ENCODE data around the gene ICAM4. TPM values are rescaled to one million over a fixed set of nuclear protein-coding genes. Genes with fewer than 3 reads are reported as not detected.

Gene ICAM4
- total and polyA plus RNA-seq, 5 donors from 2014 or later, result 0.20 to 0.67 (median 0.44) TPM

DNA sequence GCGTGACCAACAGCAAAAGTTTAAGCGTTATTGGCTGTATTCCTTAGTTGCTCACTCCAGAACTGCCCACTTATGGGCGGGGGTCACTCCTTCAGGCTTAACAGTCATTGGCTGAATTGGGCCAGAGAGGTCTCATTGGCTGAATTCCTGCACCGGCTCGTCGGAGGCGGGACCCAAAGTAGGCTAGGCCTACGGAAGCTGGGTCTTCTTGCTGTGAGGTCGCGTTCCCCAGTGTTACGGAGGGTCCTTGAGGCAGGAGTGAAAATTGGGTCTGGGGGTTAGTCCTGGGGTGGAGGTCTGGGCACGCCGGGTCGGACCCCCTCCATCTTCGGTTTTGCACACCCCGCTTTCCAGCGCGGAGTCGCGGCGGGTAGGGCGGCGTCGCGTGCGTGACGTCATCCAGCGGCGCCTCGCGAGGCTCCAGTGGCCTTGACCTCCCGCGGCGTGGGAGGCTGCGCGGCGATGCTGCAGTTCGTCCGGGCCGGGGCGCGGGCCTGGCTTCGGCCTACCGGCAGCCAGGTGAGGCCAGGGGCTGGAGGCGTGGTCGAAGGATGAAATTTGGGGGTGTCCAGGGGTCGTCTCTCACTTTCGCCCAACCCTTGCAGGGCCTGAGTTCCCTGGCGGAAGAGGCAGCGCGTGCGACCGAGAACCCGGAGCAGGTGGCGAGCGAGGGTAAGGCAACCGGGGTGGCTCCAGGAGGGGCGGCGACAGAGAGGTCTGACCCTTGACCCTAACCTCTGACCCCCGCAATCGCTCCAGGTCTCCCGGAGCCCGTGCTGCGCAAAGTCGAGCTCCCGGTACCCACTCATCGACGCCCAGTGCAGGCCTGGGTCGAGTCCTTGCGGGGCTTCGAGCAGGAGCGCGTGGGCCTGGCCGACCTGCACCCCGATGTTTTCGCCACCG, 34.7 kb upstream of the ICAM4 start, which contains the start of gene MRPL4:
TSS of gene MRPL4 (plus strand) at position 423 of the 903 bp plus-strand sequence. CDS start at position 463, 40 bp downstream.
- H3K9me3 ChIP-seq (ENCODE audit: control insufficient read depth in 2 of 2, low read length in 2 of 2), result no peaks in the 10 kb centered on the region
- Mint-ChIP-seq H3K27me3 (no peaks in the 10 kb centered on the region), H3K27ac (peak within 1 kb of the TSS; percentile 83 to 99 (median 98)), H3K4me1 (peaks cover 3 to 32% (median 16%) of the 10 kb centered on the region in 4 donors), H3K36me3 (peaks cover 14% of the 10 kb centered on the region), H3K9me3 (peaks cover 0 to 1% (median 0%) of the 10 kb centered on the region in 7 donors), H3K4me3 (peak within 1 kb of the TSS; percentile 97 to 100 (median 98))
- H3K4me1 ChIP-seq (ENCODE audit: control insufficient read depth, insufficient read depth, low read length, poor library complexity, severe bottlenecking), result peaks cover 16% of the 10 kb centered on the region
- H3K4me3 ChIP-seq (ENCODE audit: low read depth, low read length), result peak within 1 kb of the TSS; percentile 86
- peak; percentile 97 to 98 for ATAC-seq (ENCODE audit: low read depth in 2 of 2)
- DNase-seq, result peak; percentile 95 to 99 (median 97)
- H3K36me3 ChIP-seq (ENCODE audit: control insufficient read depth, insufficient read depth, low read length), result peaks cover 21% of the 10 kb centered on the region
- no peaks in the 10 kb centered on the region for H3K27me3 ChIP-seq (ENCODE audit: control insufficient read depth, insufficient read depth, low read length)
- peak within 1 kb of the TSS; percentile 73 for H3K27ac ChIP-seq (ENCODE audit: insufficient read depth, low read length, poor library complexity, severe bottlenecking)

DNA sequence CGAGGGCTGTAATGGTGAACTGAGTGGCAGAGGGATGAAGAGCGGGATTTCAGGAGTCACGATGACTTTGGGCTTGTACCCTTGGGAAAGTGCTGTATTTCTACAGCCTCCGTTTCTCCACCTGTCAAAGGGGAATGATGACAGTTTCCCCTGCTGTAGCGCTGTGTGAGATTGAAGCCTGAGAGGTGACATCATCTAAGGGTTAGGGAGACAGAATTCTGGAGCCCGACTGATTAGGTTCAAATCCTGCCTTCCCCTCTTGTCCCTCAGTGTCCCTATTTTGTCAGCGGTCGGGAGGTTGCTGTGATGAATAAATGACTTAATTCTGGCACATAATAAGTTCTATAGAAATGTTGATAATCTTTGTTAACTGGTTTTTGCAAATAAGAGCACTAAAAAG, 34.0 kb upstream of the ICAM4 start:
- H3K9me3 Mint-ChIP-seq, result peaks cover 0 to 1% (median 0%) of the 10 kb centered on the region in 7 donors
- ATAC-seq (ENCODE audit: low read depth in 2 of 2) (no peak), DNase-seq (no peak)
- peaks cover 3 to 36% (median 19%) of the 10 kb centered on the region in 4 donors for H3K4me1 Mint-ChIP-seq
- peak overlapping the region in 2 of 3 donors; percentile 98 to 99 for H3K27ac Mint-ChIP-seq
- H3K36me3 Mint-ChIP-seq, result peaks cover 21% of the 10 kb centered on the region
- H3K27me3 Mint-ChIP-seq, result no peaks in the 10 kb centered on the region
- H3K4me3 Mint-ChIP-seq, result peak overlapping the region; percentile 97 to 100 (median 98)
- Histone ChIP-seq H3K4me3 (ENCODE audit: low read depth, low read length) (peak overlapping the region; percentile 86), H3K27me3 (ENCODE audit: control insufficient read depth, insufficient read depth, low read length) (no peaks in the 10 kb centered on the region), H3K9me3 (ENCODE audit: control insufficient read depth in 2 of 2, low read length in 2 of 2) (no peaks in the 10 kb centered on the region), H3K4me1 (ENCODE audit: control insufficient read depth, insufficient read depth, low read length, poor library complexity, severe bottlenecking) (peaks cover 16% of the 10 kb centered on the region), H3K27ac (ENCODE audit: insufficient read depth, low read length, poor library complexity, severe bottlenecking) (peak overlapping the region; percentile 73), H3K36me3 (ENCODE audit: control insufficient read depth, insufficient read depth, low read length) (peaks cover 27% of the 10 kb centered on the region)

DNA sequence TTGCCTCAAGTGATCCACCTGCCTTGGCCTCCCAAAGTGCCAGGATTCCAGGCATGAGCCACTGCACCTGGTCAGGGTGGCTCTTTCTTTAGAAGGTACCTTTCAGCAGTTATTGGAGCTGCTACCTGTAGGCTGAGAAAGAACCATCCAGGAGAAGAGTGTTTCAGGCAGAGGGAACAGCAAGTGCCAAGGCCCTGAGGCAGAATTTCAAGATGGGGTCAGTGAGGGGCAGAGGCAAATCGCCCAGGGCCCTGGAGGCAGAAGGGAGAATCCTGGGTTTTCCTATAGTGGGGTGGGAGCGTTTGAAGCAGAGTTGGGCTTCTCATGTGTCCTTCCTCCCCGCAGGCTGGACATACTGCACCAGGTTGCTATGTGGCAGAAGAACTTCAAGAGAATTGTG, 32.5 kb upstream of the ICAM4 start:
- no peaks in the 10 kb centered on the region for H3K27me3 ChIP-seq (ENCODE audit: control insufficient read depth, insufficient read depth, low read length)
- peaks cover 23% of the 10 kb centered on the region for H3K4me1 ChIP-seq (ENCODE audit: control insufficient read depth, insufficient read depth, low read length, poor library complexity, severe bottlenecking)
- H3K36me3 ChIP-seq (ENCODE audit: control insufficient read depth, insufficient read depth, low read length), result peaks cover 35% of the 10 kb centered on the region
- DNase-seq, result no peak
- H3K36me3 Mint-ChIP-seq, result peaks cover 26% of the 10 kb centered on the region
- H3K9me3 ChIP-seq (ENCODE audit: control insufficient read depth in 2 of 2, low read length in 2 of 2), result no peaks in the 10 kb centered on the region
- no peak overlapping the region for H3K4me3 ChIP-seq (ENCODE audit: low read depth, low read length)
- H3K9me3 Mint-ChIP-seq, result peaks cover 0 to 1% (median 0%) of the 10 kb centered on the region in 7 donors
- no peaks in the 10 kb centered on the region for H3K27me3 Mint-ChIP-seq
- peaks cover 3 to 43% (median 23%) of the 10 kb centered on the region in 4 donors for H3K4me1 Mint-ChIP-seq
- H3K27ac Mint-ChIP-seq, result peak overlapping the region in 1 of 3 donors; percentile 85
- peak overlapping the region in 3 of 4 donors; percentile 22 to 97 (median 54) for H3K4me3 Mint-ChIP-seq
- ATAC-seq (ENCODE audit: low read depth in 2 of 2), result no peak
- H3K27ac ChIP-seq (ENCODE audit: insufficient read depth, low read length, poor library complexity, severe bottlenecking), result no peak overlapping the region

DNA sequence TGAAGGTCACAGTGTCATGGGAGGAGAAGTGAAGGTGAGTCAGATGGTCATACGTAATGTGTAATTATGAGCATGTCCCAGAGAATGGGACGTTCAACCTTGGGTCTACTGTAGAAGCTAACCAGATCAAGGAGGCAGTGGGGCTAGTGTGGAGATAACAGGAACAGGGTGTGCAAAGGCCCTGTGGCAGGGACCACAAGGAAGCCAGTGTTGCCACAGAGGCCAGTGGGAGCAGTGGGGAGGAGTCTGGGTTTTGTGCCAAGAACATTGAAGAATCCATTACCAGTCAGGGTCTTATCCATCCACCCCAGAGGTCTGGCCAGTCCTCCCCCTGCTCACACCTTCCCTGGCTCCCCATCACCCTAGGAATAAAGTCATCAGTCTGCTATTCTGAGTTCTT, 31.4 kb upstream of the ICAM4 start:
- H3K27ac ChIP-seq (ENCODE audit: insufficient read depth, low read length, poor library complexity, severe bottlenecking), result no peak overlapping the region
- H3K36me3 ChIP-seq (ENCODE audit: control insufficient read depth, insufficient read depth, low read length), result peaks cover 35% of the 10 kb centered on the region
- no peak overlapping the region for H3K4me3 ChIP-seq (ENCODE audit: low read depth, low read length)
- no peaks in the 10 kb centered on the region for H3K27me3 ChIP-seq (ENCODE audit: control insufficient read depth, insufficient read depth, low read length)
- H3K4me1 ChIP-seq (ENCODE audit: control insufficient read depth, insufficient read depth, low read length, poor library complexity, severe bottlenecking), result peaks cover 29% of the 10 kb centered on the region
- Mint-ChIP-seq H3K36me3 (peaks cover 31% of the 10 kb centered on the region), H3K4me3 (peak overlapping the region in 3 of 4 donors; percentile 54 to 97 (median 76)), H3K27ac (peak overlapping the region in 1 of 3 donors; percentile 53), H3K9me3 (peaks cover 0 to 1% (median 0%) of the 10 kb centered on the region in 7 donors), H3K27me3 (no peaks in the 10 kb centered on the region), H3K4me1 (peaks cover 5 to 47% (median 26%) of the 10 kb centered on the region in 4 donors)
- ATAC-seq (ENCODE audit: low read depth in 2 of 2) (no peak), DNase-seq (no peak)
- H3K9me3 ChIP-seq (ENCODE audit: control insufficient read depth in 2 of 2, low read length in 2 of 2), result no peaks in the 10 kb centered on the region

DNA sequence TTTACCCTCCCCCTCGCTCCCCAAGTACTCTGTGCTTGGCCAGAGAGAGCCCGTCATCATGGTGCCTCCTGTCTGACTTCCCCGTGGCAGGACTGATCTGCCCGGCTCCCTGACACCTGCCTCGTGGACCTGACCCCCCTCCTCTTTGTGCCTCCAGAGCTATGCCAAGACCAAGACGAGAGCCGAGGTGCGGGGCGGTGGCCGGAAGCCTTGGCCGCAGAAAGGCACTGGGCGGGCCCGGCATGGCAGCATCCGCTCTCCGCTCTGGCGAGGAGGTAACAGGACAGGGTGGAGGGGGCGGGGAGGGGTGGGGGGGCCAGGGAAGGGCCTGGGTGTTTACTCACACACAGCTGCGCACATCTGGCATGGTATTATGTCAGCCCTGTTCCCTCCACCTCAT, 30.2 kb upstream of the ICAM4 start:
- ATAC-seq (ENCODE audit: low read depth in 2 of 2) (no peak), DNase-seq (no peak)
- H3K4me3 Mint-ChIP-seq, result peak overlapping the region in 1 of 4 donors; percentile 86
- Histone ChIP-seq H3K36me3 (ENCODE audit: control insufficient read depth, insufficient read depth, low read length) (peaks cover 35% of the 10 kb centered on the region), H3K4me3 (ENCODE audit: low read depth, low read length) (no peak overlapping the region), H3K9me3 (ENCODE audit: control insufficient read depth in 2 of 2, low read length in 2 of 2) (no peaks in the 10 kb centered on the region), H3K27ac (ENCODE audit: insufficient read depth, low read length, poor library complexity, severe bottlenecking) (no peak overlapping the region), H3K27me3 (ENCODE audit: control insufficient read depth, insufficient read depth, low read length) (no peaks in the 10 kb centered on the region), H3K4me1 (ENCODE audit: control insufficient read depth, insufficient read depth, low read length, poor library complexity, severe bottlenecking) (peaks cover 35% of the 10 kb centered on the region)
- H3K4me1 Mint-ChIP-seq, result peaks cover 5 to 44% (median 26%) of the 10 kb centered on the region in 4 donors
- H3K27me3 Mint-ChIP-seq, result no peaks in the 10 kb centered on the region
- no peak overlapping the region for H3K27ac Mint-ChIP-seq
- H3K9me3 Mint-ChIP-seq, result peaks cover 0 to 1% (median 0%) of the 10 kb centered on the region in 7 donors
- H3K36me3 Mint-ChIP-seq, result peaks cover 31% of the 10 kb centered on the region

DNA sequence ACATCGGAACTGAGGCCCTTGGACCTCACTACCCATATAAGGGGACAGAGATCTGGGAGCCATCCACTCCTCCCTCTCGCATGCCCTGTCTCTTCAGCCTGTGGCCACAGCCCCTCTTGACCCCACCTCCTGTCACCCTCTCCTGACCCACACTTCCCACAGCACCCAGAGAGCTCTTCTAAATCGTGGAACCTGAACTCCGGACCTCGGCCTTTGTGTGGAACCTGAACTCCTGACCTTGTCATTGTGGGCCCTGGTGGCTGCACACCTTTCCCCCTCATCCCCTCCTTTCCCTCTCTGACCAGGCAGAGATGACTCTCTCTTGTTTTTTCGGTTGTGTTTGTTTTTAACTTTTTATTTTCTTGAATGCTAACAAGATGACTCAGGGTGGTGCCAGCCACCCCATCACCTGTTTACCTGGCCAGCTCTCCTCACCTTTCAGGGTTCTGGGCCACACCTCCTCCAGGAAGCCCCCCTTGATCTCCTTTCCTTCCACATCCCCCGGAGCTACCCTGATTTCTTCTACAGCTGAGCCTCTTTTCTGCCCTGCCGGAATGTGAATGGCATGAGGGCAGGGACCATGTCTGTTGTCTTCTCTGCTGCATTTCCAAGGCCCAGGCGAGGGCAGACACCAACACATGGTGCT, 29.7 kb upstream of the ICAM4 start:
- H3K27me3 Mint-ChIP-seq, result no peaks in the 10 kb centered on the region
- H3K9me3 Mint-ChIP-seq, result peaks cover 0 to 1% (median 0%) of the 10 kb centered on the region in 7 donors
- peak overlapping the region in 3 of 4 donors; percentile 38 to 86 (median 78) for H3K4me3 Mint-ChIP-seq
- peak overlapping the region in 2 of 3 donors; percentile 6 to 54 for H3K27ac Mint-ChIP-seq
- ATAC-seq (ENCODE audit: low read depth in 2 of 2) (no peak), DNase-seq (no peak)
- Histone ChIP-seq H3K9me3 (ENCODE audit: control insufficient read depth in 2 of 2, low read length in 2 of 2) (no peaks in the 10 kb centered on the region), H3K4me3 (ENCODE audit: low read depth, low read length) (no peak overlapping the region), H3K27ac (ENCODE audit: insufficient read depth, low read length, poor library complexity, severe bottlenecking) (no peak overlapping the region), H3K36me3 (ENCODE audit: control insufficient read depth, insufficient read depth, low read length) (peaks cover 35% of the 10 kb centered on the region), H3K4me1 (ENCODE audit: control insufficient read depth, insufficient read depth, low read length, poor library complexity, severe bottlenecking) (peaks cover 33% of the 10 kb centered on the region), H3K27me3 (ENCODE audit: control insufficient read depth, insufficient read depth, low read length) (no peaks in the 10 kb centered on the region)
- H3K4me1 Mint-ChIP-seq, result peaks cover 2 to 39% (median 22%) of the 10 kb centered on the region in 4 donors
- H3K36me3 Mint-ChIP-seq, result peaks cover 27% of the 10 kb centered on the region

DNA sequence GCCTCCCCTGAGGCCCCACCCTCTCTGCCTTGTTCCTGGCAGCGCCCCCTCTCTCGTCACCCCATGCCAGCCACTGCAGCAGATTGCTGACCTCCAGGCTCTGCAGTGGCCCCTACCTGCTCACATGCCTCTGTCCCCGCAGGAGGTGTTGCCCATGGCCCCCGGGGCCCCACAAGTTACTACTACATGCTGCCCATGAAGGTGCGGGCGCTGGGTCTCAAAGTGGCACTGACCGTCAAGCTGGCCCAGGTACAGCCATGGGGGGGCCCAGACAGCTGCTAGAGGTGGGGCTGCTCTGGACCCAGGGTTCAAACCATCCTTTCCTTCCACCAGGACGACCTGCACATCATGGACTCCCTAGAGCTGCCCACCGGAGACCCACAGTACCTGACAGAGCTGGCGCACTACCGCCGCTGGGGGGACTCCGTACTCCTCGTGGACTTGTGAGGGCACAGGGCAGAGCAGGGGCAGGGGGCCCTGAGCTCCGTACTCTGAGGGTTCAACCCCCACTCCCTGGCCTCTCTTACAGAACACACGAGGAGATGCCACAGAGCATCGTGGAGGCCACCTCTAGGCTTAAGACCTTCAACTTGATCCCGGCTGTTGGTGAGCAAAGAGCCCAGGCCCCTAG, 28.6 kb upstream of the ICAM4 start:
- H3K36me3 Mint-ChIP-seq, result peaks cover 27% of the 10 kb centered on the region
- H3K27ac Mint-ChIP-seq, result peak overlapping the region in 1 of 3 donors; percentile 60
- DNase-seq, result no peak
- H3K4me1 ChIP-seq (ENCODE audit: control insufficient read depth, insufficient read depth, low read length, poor library complexity, severe bottlenecking), result peaks cover 24% of the 10 kb centered on the region
- no peak overlapping the region for H3K27ac ChIP-seq (ENCODE audit: insufficient read depth, low read length, poor library complexity, severe bottlenecking)
- H3K4me1 Mint-ChIP-seq, result peaks cover 2 to 33% (median 18%) of the 10 kb centered on the region in 4 donors
- H3K27me3 Mint-ChIP-seq, result no peaks in the 10 kb centered on the region
- no peaks in the 10 kb centered on the region for H3K9me3 ChIP-seq (ENCODE audit: control insufficient read depth in 2 of 2, low read length in 2 of 2)
- H3K27me3 ChIP-seq (ENCODE audit: control insufficient read depth, insufficient read depth, low read length), result no peaks in the 10 kb centered on the region
- ATAC-seq (ENCODE audit: low read depth in 2 of 2), result no peak
- peak overlapping the region in 1 of 4 donors; percentile 86 for H3K4me3 Mint-ChIP-seq
- peaks cover 0 to 1% (median 0%) of the 10 kb centered on the region in 7 donors for H3K9me3 Mint-ChIP-seq
- H3K4me3 ChIP-seq (ENCODE audit: low read depth, low read length), result no peak overlapping the region
- H3K36me3 ChIP-seq (ENCODE audit: control insufficient read depth, insufficient read depth, low read length), result peaks cover 35% of the 10 kb centered on the region

All from CD4-positive, CD25-positive, alpha-beta regulatory T cell (primary cell).